PC-9 (cell line): ENCODE results near the gene HCLS1. TPM values are rescaled to one million over a fixed set of nuclear protein-coding genes. Genes with fewer than 3 reads are reported as not detected.

Source experiments
- BruUV-seq: library from RNA; stranded (reverse); fragments of 400-500 nt; replicated peaks from 2 replicates; lab custom pipeline; 2021; lab: Mats Ljungman, UMichigan
- CTCF ChIA-PET: fragments of 300-600 bp; sonication (Branson Sonifier 250); formaldehyde crosslinking; loops from one replicate; lab custom pipeline; 2022; ENCODE audit warnings: antibody characterized with exemption; lab: Charles Lee
- POLR2A ChIA-PET: fragments of 300-600 bp; sonication (Branson Sonifier 250); formaldehyde crosslinking; loops from one replicate; lab custom pipeline; 2022; ENCODE audit warnings: antibody characterized with exemption; ENCODE audit not compliant: unreplicated experiment; lab: Charles Lee
- DNase-seq, 2 experiments: peaks; one replicate each; pipeline versions ENCODE4 v3.0.0 to v3.0.0-alpha.2; 2015 to 2022; ENCODE audit warnings: mixed read lengths in 1 of 2
- H2AFZ ChIP-seq: fragments of 200-600 bp; sonication (generic); 2 replicates; pipeline ENCODE4 v1.8.1; 2017; ENCODE audit warnings: antibody characterized with exemption
- H3F3A ChIP-seq: fragments of 200-600 bp; sonication (generic); 2 replicates; pipeline ENCODE4 v1.8.1; 2017; ENCODE audit warnings: antibody characterized with exemption, mild to moderate bottlenecking, low read depth; ENCODE audit not compliant: insufficient read depth
- H3K27ac ChIP-seq: fragments of 200-600 bp; sonication (generic); 2 replicates; pipeline ENCODE4 v1.6.1; 2016; ENCODE audit warnings: mixed run types
- H3K27me3 ChIP-seq: fragments of 200-600 bp; sonication (generic); 2 replicates; pipeline ENCODE4 v1.6.1; 2016; ENCODE audit warnings: low read depth, mixed run types; ENCODE audit not compliant: insufficient read depth
- H3K36me3 ChIP-seq: fragments of 200-600 bp; sonication (generic); 2 replicates; pipeline ENCODE4 v1.6.1; 2016; ENCODE audit warnings: low read depth, mixed run types
- H3K4me1 ChIP-seq: fragments of 200-600 bp; sonication (generic); replicated peaks from 2 replicates; pipeline ENCODE4 v1.6.1; 2016; ENCODE audit warnings: mixed run types; ENCODE audit not compliant: insufficient read depth
- H3K4me2 ChIP-seq: fragments of 200-600 bp; sonication (generic); 2 replicates; pipeline ENCODE4 v1.6.1; 2017; ENCODE audit warnings: mixed run types
- H3K4me3 ChIP-seq: fragments of 200-600 bp; sonication (generic); 2 replicates; pipeline ENCODE4 v1.6.1; 2016; ENCODE audit warnings: mixed run types
- H3K79me2 ChIP-seq: fragments of 200-600 bp; sonication (generic); 2 replicates; pipeline ENCODE4 v1.6.1; 2017; ENCODE audit warnings: low read depth, mixed run types
- H3K9me2 ChIP-seq: fragments of 200-600 bp; sonication (generic); 2 replicates; pipeline ENCODE4 v1.8.1; 2017; ENCODE audit warnings: mild to moderate bottlenecking; ENCODE audit not compliant: insufficient read depth
- H3K9me3 ChIP-seq: fragments of 200-600 bp; sonication (generic); 2 replicates; pipeline ENCODE4 v1.8.1; 2016; ENCODE audit warnings: low read depth; ENCODE audit not compliant: insufficient read depth
- H4K20me1 ChIP-seq: fragments of 200-600 bp; sonication (generic); 2 replicates; pipeline ENCODE4 v1.8.1; 2017; ENCODE audit not compliant: insufficient read depth
- CTCF ChIP-seq: fragments of 200-600 bp; sonication (generic); conservative IDR thresholded peaks from 2 replicates; pipeline ENCODE4 v1.6.1; 2017; ENCODE audit warnings: mixed run types, antibody characterized with exemption, mild to moderate bottlenecking, moderate library complexity
- EZH2 ChIP-seq: fragments of 200-600 bp; sonication (generic); IDR thresholded peaks from 2 replicates; pipeline ENCODE4 v1.8.0; 2017; ENCODE audit warnings: antibody characterized with exemption, low read depth
- intact Hi-C: fragments of 100-400 bp; cut with micrococcal nuclease; formaldehyde crosslinking; loops from one replicate; pipeline ENCODE4 v1.10.0; 2022; ENCODE audit not compliant: unreplicated experiment
- total RNA-seq: library from RNA; stranded (reverse); gene quantifications from 2 replicates; pipeline ENCODE4 v1.2.3, GENCODE V29; 2021

Gene HCLS1
- total RNA-seq, 1 experiment from 2014 or later = 2.2 TPM

GRCh38 chr3:121627622-121628021 is 33.1 kb downstream of the HCLS1 start:
- Histone ChIP-seq H3K4me1 (no peaks in the 10 kb centered on the region), H3K27me3 (no peaks in the 10 kb centered on the region), H3K9me2 (0 out of 2 replicates have a peak, but pooled peaks cover 5% of the 10 kb centered on the region), H3K79me2 (no peaks in the 10 kb centered on the region), H2AFZ (no peak overlapping the region), H3K9me3 (no peaks in the 10 kb centered on the region), H3K36me3 (no peaks in the 10 kb centered on the region), H3K4me3 (no peak overlapping the region), H3K27ac (no peak overlapping the region), H3F3A (no peaks in the 10 kb centered on the region), H4K20me1 (no peaks in the 10 kb centered on the region), H3K4me2 (no peak overlapping the region)
- no peak for TF ChIP-seq CTCF
- no peak for TF ChIP-seq EZH2
- no peak for DNase-seq
- BruUV-seq = no TSS peak
- intact Hi-C loops = no loop called here
- POLR2A ChIA-PET = no interaction called here
- CTCF ChIA-PET = no interaction called here

- DNase-seq = no peak
- Histone ChIP-seq H3K36me3 (no peaks in the 10 kb centered on the region), H2AFZ (no peak overlapping the region), H3K27me3 (no peaks in the 10 kb centered on the region), H4K20me1 (no peaks in the 10 kb centered on the region), H3K9me3 (no peaks in the 10 kb centered on the region), H3K27ac (no peak overlapping the region), H3K4me2 (no peak overlapping the region), H3K9me2 (0 out of 2 replicates have a peak, but pooled peaks cover 5% of the 10 kb centered on the region), H3K79me2 (no peaks in the 10 kb centered on the region), H3F3A (no peaks in the 10 kb centered on the region), H3K4me1 (no peaks in the 10 kb centered on the region), H3K4me3 (no peak overlapping the region)
- BruUV-seq = no TSS peak
- TF ChIP-seq CTCF = no peak
- intact Hi-C loops = no loop called here
- ChIA-PET CTCF (no interaction called here), POLR2A (no interaction called here)
Observed at GRCh38 chr3:121627211-121627610, 33.5 kb downstream of the HCLS1 start.

- H3K9me3 ChIP-seq = no peaks in the 10 kb centered on the region
- no TSS peak for BruUV-seq
- no peak overlapping the region for H3K4me3 ChIP-seq
- H3F3A ChIP-seq = no peaks in the 10 kb centered on the region
- no peak for DNase-seq
- no peak for TF ChIP-seq EZH2
- TF ChIP-seq CTCF = no peak
- 0 out of 2 replicates have a peak, but pooled peaks cover 5% of the 10 kb centered on the region for H3K9me2 ChIP-seq
- H3K79me2 ChIP-seq = no peaks in the 10 kb centered on the region
- no peaks in the 10 kb centered on the region for H3K27me3 ChIP-seq
- intact Hi-C loops = no loop called here
- no peak overlapping the region for H2AFZ ChIP-seq
- no peak overlapping the region for H3K27ac ChIP-seq
- no peaks in the 10 kb centered on the region for H3K4me1 ChIP-seq
- H3K36me3 ChIP-seq = no peaks in the 10 kb centered on the region
- ChIA-PET CTCF (no interaction called here), POLR2A (no interaction called here)
- no peak overlapping the region for H3K4me2 ChIP-seq
- H4K20me1 ChIP-seq = no peaks in the 10 kb centered on the region
Observed at GRCh38 chr3:121626495-121626894, 34.2 kb downstream of the HCLS1 start.
